ENCODE results near the gene POLE.

GRCh38 chr12:132640936-132641335, 46.2 kb downstream of the POLE start:
- TF ChIP-seq CTCF (conservative IDR thresholded peaks at IDR 0.05; ENCODE audit: low read depth, low read length) (no peak), EZH2 (IDR thresholded peaks at IDR 0.05; ENCODE audit: low read length, unreplicated experiment) (no peak), EZH2phosphoT487 (IDR thresholded peaks at IDR 0.05; ENCODE audit: borderline replicate concordance, low read length) (no peak)
